Parathyroid adenoma (tissue), 2 donors: ENCODE results near the gene NCKAP1.

Experiments
- H2AFZ ChIP-seq: fragments of 300-600 bp; sonication (generic); one replicate; pipeline ENCODE4 v1.7.0; 2017; ENCODE audit warnings: antibody characterized with exemption, mild to moderate bottlenecking
- H3K27ac ChIP-seq: fragments of 300-600 bp; sonication (generic); one replicate; pipeline ENCODE4 v1.7.0; 2017
- H3K27me3 ChIP-seq: fragments of 300-600 bp; sonication (generic); one replicate; pipeline ENCODE4 v1.7.0; 2017; ENCODE audit warnings: low read length; ENCODE audit not compliant: control insufficient read depth, insufficient read depth
- H3K36me3 ChIP-seq: fragments of 300-600 bp; sonication (generic); one replicate; pipeline ENCODE4 v1.7.0; 2017; ENCODE audit warnings: low read length; ENCODE audit not compliant: control insufficient read depth, insufficient read depth
- H3K4me1 ChIP-seq: fragments of 300-600 bp; sonication (generic); one replicate; pipeline ENCODE4 v1.7.0; 2017; ENCODE audit warnings: control low read depth
- H3K4me2 ChIP-seq: fragments of 300-600 bp; sonication (generic); one replicate; pipeline ENCODE4 v1.7.0; 2017; ENCODE audit warnings: low read length
- H3K4me3 ChIP-seq: fragments of 300-600 bp; sonication (generic); one replicate; pipeline ENCODE4 v1.7.0; 2017; ENCODE audit warnings: low read depth, low read length
- H3K79me2 ChIP-seq: fragments of 300-600 bp; sonication (generic); one replicate; pipeline ENCODE4 v1.7.0; 2017; ENCODE audit warnings: control low read depth
- H3K9ac ChIP-seq: fragments of 300-600 bp; sonication (generic); one replicate; pipeline ENCODE4 v1.7.0; 2017; ENCODE audit warnings: mild to moderate bottlenecking
- H3K9me3 ChIP-seq: fragments of 300-600 bp; sonication (generic); one replicate; pipeline ENCODE4 v1.7.0; 2017; ENCODE audit warnings: low read length; ENCODE audit not compliant: control insufficient read depth
- TF ChIP-seq, protein P1 (sequence below): fragments of 300-600 bp; sonication (generic); IDR thresholded peaks from one replicate; pipeline ENCODE4 v1.7.0; 2017; ENCODE audit warnings: antibody characterized with exemption, mild to moderate bottlenecking
- donor health status: primary hyperparathyroidism.

NCKAP1 gene

DNA sequence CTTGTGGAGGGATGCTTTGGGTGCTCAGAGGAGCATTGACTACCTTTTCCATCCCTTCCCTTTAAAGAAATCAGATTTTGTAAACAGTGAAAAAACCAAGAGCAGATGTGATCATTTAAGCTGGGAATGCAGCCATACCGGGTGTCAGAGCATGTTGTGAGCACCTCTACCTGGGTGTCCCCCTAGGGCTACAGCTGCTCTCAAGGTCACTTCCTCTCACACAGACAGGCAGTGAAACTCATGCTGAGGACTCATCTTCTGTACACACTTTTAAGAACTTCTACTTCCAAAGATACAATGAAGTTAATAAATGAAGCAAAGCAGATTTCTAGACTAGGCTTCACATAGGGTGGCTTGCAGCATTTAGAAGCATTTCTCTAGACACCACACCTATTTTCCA lies 123.4 kb downstream of the NCKAP1 start:
- Histone ChIP-seq H3K27ac (no peak overlapping the region), H2AFZ (no peak overlapping the region)
- TF ChIP-seq, protein P1, sequence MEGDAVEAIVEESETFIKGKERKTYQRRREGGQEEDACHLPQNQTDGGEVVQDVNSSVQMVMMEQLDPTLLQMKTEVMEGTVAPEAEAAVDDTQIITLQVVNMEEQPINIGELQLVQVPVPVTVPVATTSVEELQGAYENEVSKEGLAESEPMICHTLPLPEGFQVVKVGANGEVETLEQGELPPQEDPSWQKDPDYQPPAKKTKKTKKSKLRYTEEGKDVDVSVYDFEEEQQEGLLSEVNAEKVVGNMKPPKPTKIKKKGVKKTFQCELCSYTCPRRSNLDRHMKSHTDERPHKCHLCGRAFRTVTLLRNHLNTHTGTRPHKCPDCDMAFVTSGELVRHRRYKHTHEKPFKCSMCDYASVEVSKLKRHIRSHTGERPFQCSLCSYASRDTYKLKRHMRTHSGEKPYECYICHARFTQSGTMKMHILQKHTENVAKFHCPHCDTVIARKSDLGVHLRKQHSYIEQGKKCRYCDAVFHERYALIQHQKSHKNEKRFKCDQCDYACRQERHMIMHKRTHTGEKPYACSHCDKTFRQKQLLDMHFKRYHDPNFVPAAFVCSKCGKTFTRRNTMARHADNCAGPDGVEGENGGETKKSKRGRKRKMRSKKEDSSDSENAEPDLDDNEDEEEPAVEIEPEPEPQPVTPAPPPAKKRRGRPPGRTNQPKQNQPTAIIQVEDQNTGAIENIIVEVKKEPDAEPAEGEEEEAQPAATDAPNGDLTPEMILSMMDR: no peak

DNA sequence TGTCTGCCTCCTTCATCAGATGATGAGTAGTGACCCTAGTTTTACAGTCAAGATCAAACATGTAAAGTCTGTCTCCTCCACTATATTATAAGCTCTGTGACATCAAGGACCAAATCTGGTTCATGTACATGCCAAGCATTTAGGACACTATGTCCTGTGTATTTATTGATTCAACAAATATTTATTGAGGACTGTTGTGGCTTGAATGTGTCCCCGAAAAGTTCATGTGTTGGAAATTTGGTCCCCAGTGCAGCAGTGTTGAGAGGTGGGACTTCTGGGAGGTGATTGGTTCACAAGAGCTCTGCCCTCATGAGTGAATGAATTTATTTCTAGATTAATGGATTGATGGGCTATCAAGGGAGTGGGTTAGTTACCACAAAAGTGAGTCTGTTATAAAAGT lies 125.2 kb downstream of the NCKAP1 start:
- H3K9me3 ChIP-seq: no peaks in the 10 kb centered on the region
- H3K27ac ChIP-seq: no peak overlapping the region
- TF ChIP-seq, protein P1: no peak
- no peak overlapping the region for H2AFZ ChIP-seq
- no peaks in the 10 kb centered on the region for H3K79me2 ChIP-seq
- no peaks in the 10 kb centered on the region for H3K36me3 ChIP-seq
- no peak overlapping the region for H3K9ac ChIP-seq
- H3K4me3 ChIP-seq: no peak overlapping the region
- no peaks in the 10 kb centered on the region for H3K4me1 ChIP-seq
- no peaks in the 10 kb centered on the region for H3K27me3 ChIP-seq
- H3K4me2 ChIP-seq: no peak overlapping the region

More for the DNA sequence above, 123.4 kb downstream of the NCKAP1 start:
- Histone ChIP-seq H3K4me3 (no peak overlapping the region), H3K9ac (no peak overlapping the region), H3K27me3 (no peaks in the 10 kb centered on the region), H3K4me2 (no peak overlapping the region), H3K4me1 (no peaks in the 10 kb centered on the region), H3K36me3 (no peaks in the 10 kb centered on the region), H3K9me3 (no peaks in the 10 kb centered on the region), H3K79me2 (no peaks in the 10 kb centered on the region)

DNA sequence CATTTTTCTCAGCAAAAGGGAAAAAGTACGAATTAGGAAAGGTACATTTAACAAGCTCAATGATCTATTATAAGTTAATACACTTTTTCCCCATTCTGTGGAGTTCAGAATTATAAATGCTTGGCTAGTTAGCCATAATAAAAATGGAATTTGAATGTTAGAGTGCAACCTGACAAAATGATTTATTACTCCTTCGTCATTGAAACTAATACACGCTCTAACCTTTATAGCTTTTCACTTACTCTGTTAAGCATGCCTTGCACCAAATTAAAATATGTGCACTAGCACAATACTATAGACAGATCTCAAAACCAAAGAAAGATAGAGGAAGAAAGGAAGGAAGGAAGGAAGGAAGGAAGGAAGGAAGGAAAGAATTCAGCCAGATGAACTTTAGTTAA lies 125.7 kb downstream of the NCKAP1 start:
- TF ChIP-seq, protein P1: no peak
- no peak overlapping the region for H3K27ac ChIP-seq
- H3K4me1 ChIP-seq: no peaks in the 10 kb centered on the region

DNA sequence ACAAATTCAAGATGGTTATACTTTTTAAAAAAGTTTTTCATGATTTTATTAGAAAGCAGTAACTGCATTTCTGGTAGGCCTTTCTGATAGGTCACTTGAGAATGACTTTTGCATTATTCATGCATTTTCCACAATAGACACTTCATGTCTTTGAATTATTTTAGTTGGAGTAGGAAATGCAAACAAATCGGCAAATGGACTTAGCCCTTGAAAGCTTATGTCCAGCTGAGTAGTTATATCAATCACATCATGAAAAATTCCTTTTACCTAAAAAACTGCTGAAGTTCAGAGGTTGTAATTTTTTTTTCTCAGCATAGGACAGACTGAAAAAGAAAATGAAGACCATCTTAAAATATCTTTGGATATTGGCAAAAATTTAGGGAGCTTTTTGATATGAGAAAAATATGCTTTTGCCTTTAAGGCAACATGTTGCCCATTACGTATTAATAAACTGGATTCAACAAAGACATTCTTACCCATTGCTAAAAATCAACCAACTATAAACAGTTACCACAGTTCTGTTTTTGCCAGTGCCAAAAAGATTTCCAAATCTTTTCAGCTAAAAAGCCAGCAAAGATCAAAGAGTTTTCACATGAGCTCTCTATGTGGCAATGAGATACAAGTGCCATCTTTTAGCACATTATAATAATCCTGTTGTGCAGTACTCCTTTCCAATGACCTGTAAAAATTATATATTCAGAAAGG lies 126.3 kb downstream of the NCKAP1 start:
- no peak overlapping the region for H3K9ac ChIP-seq
- H3K4me1 ChIP-seq: no peaks in the 10 kb centered on the region
- H3K79me2 ChIP-seq: no peaks in the 10 kb centered on the region
- H3K27ac ChIP-seq: no peak overlapping the region
- no peak overlapping the region for H3K4me2 ChIP-seq
- no peak overlapping the region for H2AFZ ChIP-seq
- H3K9me3 ChIP-seq: no peaks in the 10 kb centered on the region
- H3K4me3 ChIP-seq: no peak overlapping the region
- TF ChIP-seq, protein P1: no peak
- H3K36me3 ChIP-seq: no peaks in the 10 kb centered on the region
- no peaks in the 10 kb centered on the region for H3K27me3 ChIP-seq

More for the DNA sequence above, 125.7 kb downstream of the NCKAP1 start:
- H3K9me3 ChIP-seq: no peaks in the 10 kb centered on the region
- no peaks in the 10 kb centered on the region for H3K36me3 ChIP-seq
- H2AFZ ChIP-seq: no peak overlapping the region
- no peak overlapping the region for H3K4me2 ChIP-seq
- no peaks in the 10 kb centered on the region for H3K79me2 ChIP-seq
- H3K9ac ChIP-seq: no peak overlapping the region
- no peak overlapping the region for H3K4me3 ChIP-seq
- H3K27me3 ChIP-seq: no peaks in the 10 kb centered on the region

DNA sequence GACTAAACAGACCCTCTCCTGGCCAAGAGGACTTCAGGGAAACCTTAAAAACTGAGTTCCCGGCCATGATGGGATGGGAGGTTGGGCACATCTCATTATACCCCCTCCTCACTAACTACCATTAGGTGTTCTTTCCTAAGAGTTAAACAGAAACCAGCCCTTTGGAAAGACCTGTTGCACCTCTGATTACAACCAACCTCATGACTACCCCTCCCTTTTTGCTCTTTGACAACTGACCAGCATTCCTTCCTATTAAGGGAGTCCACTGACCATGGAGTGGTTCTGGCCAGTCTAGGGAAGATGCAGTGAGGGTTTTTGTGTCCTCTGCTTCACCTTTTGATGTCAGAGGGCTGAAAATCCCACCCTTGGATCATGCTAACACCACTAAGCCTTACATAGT lies 127.3 kb downstream of the NCKAP1 start:
- H3K4me3 ChIP-seq: no peak overlapping the region
- H3K79me2 ChIP-seq: no peaks in the 10 kb centered on the region
- no peaks in the 10 kb centered on the region for H3K9me3 ChIP-seq
- H3K36me3 ChIP-seq: no peaks in the 10 kb centered on the region
- H3K27ac ChIP-seq: no peak overlapping the region
- H3K9ac ChIP-seq: no peak overlapping the region
- no peaks in the 10 kb centered on the region for H3K27me3 ChIP-seq
- TF ChIP-seq, protein P1: no peak
- no peaks in the 10 kb centered on the region for H3K4me1 ChIP-seq
- H2AFZ ChIP-seq: no peak overlapping the region
- H3K4me2 ChIP-seq: no peak overlapping the region
